ENCODE data around the gene UGT2A1.

The UGT2A1 gene

GRCh38 chr4:69584135-69584534 is 68.9 kb downstream of the UGT2A1 start:
- DNase-seq = no peak

- DNase-seq = no peak
Measured at GRCh38 chr4:69583543-69583942, 69.5 kb downstream of the UGT2A1 start.

GRCh38 chr4:69577245-69577644 is 75.8 kb downstream of the UGT2A1 start:
- no peak for DNase-seq

GRCh38 chr4:69576251-69576877 is 76.7 kb downstream of the UGT2A1 start:
- DNase-seq = no peak

DNA sequence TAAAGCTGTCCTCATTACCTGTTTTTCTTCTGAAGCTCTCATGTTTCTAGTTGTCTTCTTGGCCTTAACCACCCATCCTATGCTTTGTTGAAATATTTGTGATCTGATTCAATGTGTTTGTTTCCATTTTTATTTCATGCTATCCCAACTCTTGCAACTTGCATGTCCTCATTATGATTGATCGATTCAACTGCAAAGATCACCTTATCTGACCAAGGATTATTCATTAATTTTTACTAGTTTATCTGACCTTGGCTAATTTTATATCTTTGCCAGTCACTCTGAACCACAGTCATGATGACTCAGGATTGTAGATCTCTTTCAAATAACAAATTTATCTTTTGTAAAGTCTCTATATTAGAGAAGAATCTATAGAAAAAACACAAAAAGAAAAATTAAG is 84.3 kb downstream of the UGT2A1 start:
- DNase-seq = no peak

DNA sequence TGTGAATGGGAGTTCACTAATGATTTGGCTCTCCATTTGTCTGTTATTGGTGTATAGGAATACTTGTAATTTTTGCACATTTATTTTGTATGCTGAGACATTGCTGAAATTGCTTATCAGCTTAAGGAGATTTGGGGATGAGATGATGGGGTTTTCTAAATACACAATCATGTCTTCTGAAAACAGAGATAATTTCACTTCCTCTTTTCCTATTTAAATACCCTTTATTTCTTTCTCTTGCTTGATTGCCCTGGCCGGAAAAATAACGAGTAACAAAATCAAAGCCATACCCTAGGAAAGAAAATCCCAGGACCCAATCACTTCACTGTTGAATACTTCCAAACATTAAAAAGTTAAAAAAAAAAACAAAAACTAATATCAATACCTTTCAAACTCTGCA is 89.6 kb downstream of the UGT2A1 start:
- DNase-seq = no peak

- no peak for DNase-seq
Measured at GRCh38 chr4:69549651-69550050, 103.4 kb downstream of the UGT2A1 start.

DNA sequence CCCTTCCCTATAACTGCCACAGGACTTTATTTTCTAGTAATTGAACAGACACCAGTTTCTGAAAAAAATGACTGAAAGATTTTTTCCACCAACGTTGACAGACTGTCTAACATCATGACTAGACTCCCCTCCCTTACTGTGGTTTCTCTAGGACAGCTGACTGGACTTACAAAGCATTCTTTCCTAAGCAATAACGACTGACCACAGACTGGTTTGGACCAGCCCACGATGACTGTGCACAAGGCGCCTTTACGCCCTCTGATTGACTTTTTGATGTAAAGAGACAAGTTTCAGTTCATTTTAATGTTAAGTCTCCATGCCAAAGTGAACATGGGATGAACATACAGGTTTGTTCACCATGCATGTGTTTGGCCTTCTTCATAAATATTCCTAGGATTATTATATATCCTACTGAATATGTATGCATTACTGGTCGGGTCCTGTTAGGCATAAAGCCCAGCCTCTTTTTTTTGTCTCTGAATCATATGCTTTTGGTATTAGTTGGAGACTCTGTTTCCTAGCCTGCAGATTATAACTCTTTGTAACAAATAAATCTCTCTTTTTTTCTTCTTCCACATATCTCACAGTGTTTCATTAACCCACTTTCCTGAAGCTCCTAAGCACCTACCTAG is 106.8 kb downstream of the UGT2A1 start:
- DNase-seq = no peak
